Fibroblast of lung (primary cell): ENCODE results near the gene ZNF800. TPM values are rescaled to one million over a fixed set of nuclear protein-coding genes. Genes with fewer than 3 reads are reported as not detected.

Experiments used
- DNase-seq, 2 donors: peaks; one replicate each; pipeline versions ENCODE4 v3.0.0 to v3.0.0-alpha.2; 2010; ENCODE audit warnings: low read depth in 2 of 2
- H2AFZ ChIP-seq: 2 replicates; pipeline ENCODE4 v1.5.1; 2012; ENCODE audit warnings: low read length, control low read depth, inconsistent platforms
- H3K27ac ChIP-seq: 2 replicates; pipeline ENCODE4 v1.5.1; 2011; ENCODE audit warnings: low read length, control low read depth; ENCODE audit not compliant: insufficient read depth
- H3K27me3 ChIP-seq: 2 replicates; pipeline ENCODE4 v1.5.1; 2011; ENCODE audit warnings: mild to moderate bottlenecking, low read length; ENCODE audit not compliant: control insufficient read depth, insufficient read depth
- H3K36me3 ChIP-seq: 2 replicates; pipeline ENCODE4 v1.5.1; 2011; ENCODE audit warnings: low read length; ENCODE audit not compliant: control insufficient read depth, insufficient read depth
- H3K4me1 ChIP-seq: 2 replicates; pipeline ENCODE4 v1.5.1; 2011; ENCODE audit warnings: low read length; ENCODE audit not compliant: control insufficient read depth, insufficient read depth; ENCODE audit errors: extremely low read depth
- H3K4me2 ChIP-seq: 2 replicates; pipeline ENCODE4 v1.5.1; 2011; ENCODE audit warnings: low read length, control low read depth; ENCODE audit not compliant: insufficient read depth; ENCODE audit errors: extremely low read depth
- H3K4me3 ChIP-seq, 4 experiments: fragments of 200-600 bp in 1 of 4; sonication (generic) in 1 of 4; replicated peaks in 1 of 4; 2 replicates each; pipeline ENCODE4 v1.5.1; 2011 to 2016; ENCODE audit warnings: low read length in 4 of 4, low read depth in 3 of 4, mild to moderate bottlenecking in 3 of 4, control low read depth in 2 of 4, inconsistent platforms in 1 of 4, mixed read lengths in 1 of 4; ENCODE audit not compliant: insufficient read depth in 1 of 4; ENCODE audit errors: control extremely low read depth in 1 of 4
- H3K79me2 ChIP-seq: 2 replicates; pipeline ENCODE4 v1.5.1; 2012; ENCODE audit warnings: mild to moderate bottlenecking, low read length, inconsistent platforms; ENCODE audit not compliant: control insufficient read depth, insufficient read depth
- H3K9ac ChIP-seq: 2 replicates; pipeline ENCODE4 v1.5.1; 2011; ENCODE audit warnings: mild to moderate bottlenecking, low read length, control low read depth; ENCODE audit not compliant: insufficient read depth
- H3K9me3 ChIP-seq: 2 replicates; pipeline ENCODE4 v1.5.1; 2012; ENCODE audit warnings: low read depth, low read length; ENCODE audit not compliant: control insufficient read depth, insufficient read depth
- H4K20me1 ChIP-seq: 2 replicates; pipeline ENCODE4 v1.5.1; 2011; ENCODE audit warnings: low read length; ENCODE audit not compliant: control insufficient read depth, insufficient read depth; ENCODE audit errors: extremely low read depth
- EZH2 ChIP-seq: IDR thresholded peaks from 2 replicates; pipeline ENCODE4 v1.5.1; 2012; ENCODE audit warnings: low read length, control low read depth, mild to moderate bottlenecking; ENCODE audit errors: missing control alignments
- polyA plus RNA-seq, 2 donors: library from polyadenylated mRNA; depleted of rRNA in 1 of 2; stranded (reverse) in 1 of 2; unstranded in 1 of 2; fragments of >200 nt; gene quantifications; 2 replicates each; pipeline ENCODE4 v1.2.1, GENCODE V29; 2011 to 2012; ENCODE audit warnings: missing spikeins in 1 of 2
- total RNA-seq: library from RNA; depleted of rRNA; stranded (reverse); fragments of >200 nt; gene quantifications from 2 replicates; pipeline ENCODE4 v1.2.1, GENCODE V29; 2014
- TF ChIP-seq, protein P1 (sequence below), 2 donors: IDR thresholded peaks in 1 of 2; conservative IDR thresholded peaks in 1 of 2; 1 replicate in 1 of 2; 2 replicates in 1 of 2; pipeline ENCODE4 v1.5.1; 2011 to 2012; ENCODE audit warnings: low read length in 2 of 2, control low read depth in 1 of 2, inconsistent platforms in 1 of 2, low read depth in 1 of 2, mild to moderate bottlenecking in 1 of 2

The ZNF800 gene
- total and polyA plus RNA-seq, 2 donors (not counting 1 experiment from before 2014, with no cell fraction given): 12.4 to 16.6 TPM

GRCh38 chr7:127411176-127411575, 18.7 kb upstream of the ZNF800 start:
- DNase-seq: peak in 1 of 2 donors; percentile 9
- no peaks in the 10 kb centered on the region for H3K9me3 ChIP-seq
- H3K4me1 ChIP-seq: no peaks in the 10 kb centered on the region
- no peak overlapping the region for H2AFZ ChIP-seq
- no peak for TF ChIP-seq EZH2
- TF ChIP-seq, protein P1, sequence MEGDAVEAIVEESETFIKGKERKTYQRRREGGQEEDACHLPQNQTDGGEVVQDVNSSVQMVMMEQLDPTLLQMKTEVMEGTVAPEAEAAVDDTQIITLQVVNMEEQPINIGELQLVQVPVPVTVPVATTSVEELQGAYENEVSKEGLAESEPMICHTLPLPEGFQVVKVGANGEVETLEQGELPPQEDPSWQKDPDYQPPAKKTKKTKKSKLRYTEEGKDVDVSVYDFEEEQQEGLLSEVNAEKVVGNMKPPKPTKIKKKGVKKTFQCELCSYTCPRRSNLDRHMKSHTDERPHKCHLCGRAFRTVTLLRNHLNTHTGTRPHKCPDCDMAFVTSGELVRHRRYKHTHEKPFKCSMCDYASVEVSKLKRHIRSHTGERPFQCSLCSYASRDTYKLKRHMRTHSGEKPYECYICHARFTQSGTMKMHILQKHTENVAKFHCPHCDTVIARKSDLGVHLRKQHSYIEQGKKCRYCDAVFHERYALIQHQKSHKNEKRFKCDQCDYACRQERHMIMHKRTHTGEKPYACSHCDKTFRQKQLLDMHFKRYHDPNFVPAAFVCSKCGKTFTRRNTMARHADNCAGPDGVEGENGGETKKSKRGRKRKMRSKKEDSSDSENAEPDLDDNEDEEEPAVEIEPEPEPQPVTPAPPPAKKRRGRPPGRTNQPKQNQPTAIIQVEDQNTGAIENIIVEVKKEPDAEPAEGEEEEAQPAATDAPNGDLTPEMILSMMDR (conservative IDR thresholded peaks at IDR 0.05 in 1 of 2, IDR thresholded peaks at IDR 0.05 in 1 of 2; ENCODE audit: low read depth in 1 of 2, low read length in 2 of 2): no peak
- peaks cover 3% of the 10 kb centered on the region for H3K27me3 ChIP-seq
- no peak overlapping the region for H3K9ac ChIP-seq
- H3K27ac ChIP-seq: no peak overlapping the region
- H3K79me2 ChIP-seq: no peaks in the 10 kb centered on the region
- no peaks in the 10 kb centered on the region for H4K20me1 ChIP-seq
- H3K4me2 ChIP-seq: no peak overlapping the region
- H3K36me3 ChIP-seq: no peaks in the 10 kb centered on the region
- H3K4me3 ChIP-seq: no peak overlapping the region

GRCh38 chr7:127409629-127410028, 17.1 kb upstream of the ZNF800 start:
- Histone ChIP-seq H3K27ac (no peak overlapping the region), H3K4me2 (no peak overlapping the region), H3K27me3 (peaks cover 3% of the 10 kb centered on the region), H3K36me3 (no peaks in the 10 kb centered on the region), H3K9me3 (no peaks in the 10 kb centered on the region), H3K79me2 (no peaks in the 10 kb centered on the region), H3K4me3 (no peak overlapping the region), H2AFZ (no peak overlapping the region), H3K9ac (no peak overlapping the region), H4K20me1 (no peaks in the 10 kb centered on the region), H3K4me1 (no peaks in the 10 kb centered on the region)
- TF ChIP-seq EZH2: no peak
- TF ChIP-seq, protein P1 (conservative IDR thresholded peaks at IDR 0.05 in 1 of 2, IDR thresholded peaks at IDR 0.05 in 1 of 2; ENCODE audit: low read depth in 1 of 2, low read length in 2 of 2): peak in 1 of 2 donors; percentile 13
- peak in 1 of 2 donors; percentile 7 for DNase-seq

GRCh38 chr7:127404286-127405072, 12.0 kb upstream of the ZNF800 start:
- peak in 1 of 2 donors; percentile 19 for DNase-seq
- H3K9ac ChIP-seq: no peak overlapping the region
- no peaks in the 10 kb centered on the region for H3K9me3 ChIP-seq
- no peaks in the 10 kb centered on the region for H3K36me3 ChIP-seq
- H2AFZ ChIP-seq: no peak overlapping the region
- peaks cover 3% of the 10 kb centered on the region for H3K27me3 ChIP-seq
- no peak overlapping the region for H3K27ac ChIP-seq
- no peak overlapping the region for H3K4me3 ChIP-seq
- no peak overlapping the region for H3K4me2 ChIP-seq
- no peaks in the 10 kb centered on the region for H3K79me2 ChIP-seq
- no peak for TF ChIP-seq EZH2
- TF ChIP-seq, protein P1 (conservative IDR thresholded peaks at IDR 0.05 in 1 of 2, IDR thresholded peaks at IDR 0.05 in 1 of 2; ENCODE audit: low read depth in 1 of 2, low read length in 2 of 2): no peak
- H4K20me1 ChIP-seq: no peaks in the 10 kb centered on the region
- no peaks in the 10 kb centered on the region for H3K4me1 ChIP-seq
